Ovary (tissue), 3 donors: ENCODE data around the gene IRS1.

Experiments used
- EP300 ChIP-seq: sonication (generic); formaldehyde crosslinking; IDR thresholded peaks from one replicate; pipeline ENCODE4 v1.6.1; 2017; ENCODE audit warnings: antibody characterized with exemption
- POLR2A ChIP-seq: fragments of 450-650 bp; IDR thresholded peaks from one replicate; pipeline ENCODE4 v1.6.1; 2017; ENCODE audit warnings: antibody characterized with exemption, mild to moderate bottlenecking, moderate library complexity
- TF ChIP-seq, protein P1 (sequence below), 3 donors: fragments of 450-650 bp in 2 of 3; fragments of 200-600 bp in 1 of 3; IDR thresholded peaks; one replicate each; pipeline versions ENCODE4 v1.5.1 to v1.8.0; 2016 to 2022; ENCODE audit warnings: antibody characterized with exemption in 3 of 3, mild to moderate bottlenecking in 1 of 3
- donor health status: DM: no; HTN: no; CAD: no.

DNA sequence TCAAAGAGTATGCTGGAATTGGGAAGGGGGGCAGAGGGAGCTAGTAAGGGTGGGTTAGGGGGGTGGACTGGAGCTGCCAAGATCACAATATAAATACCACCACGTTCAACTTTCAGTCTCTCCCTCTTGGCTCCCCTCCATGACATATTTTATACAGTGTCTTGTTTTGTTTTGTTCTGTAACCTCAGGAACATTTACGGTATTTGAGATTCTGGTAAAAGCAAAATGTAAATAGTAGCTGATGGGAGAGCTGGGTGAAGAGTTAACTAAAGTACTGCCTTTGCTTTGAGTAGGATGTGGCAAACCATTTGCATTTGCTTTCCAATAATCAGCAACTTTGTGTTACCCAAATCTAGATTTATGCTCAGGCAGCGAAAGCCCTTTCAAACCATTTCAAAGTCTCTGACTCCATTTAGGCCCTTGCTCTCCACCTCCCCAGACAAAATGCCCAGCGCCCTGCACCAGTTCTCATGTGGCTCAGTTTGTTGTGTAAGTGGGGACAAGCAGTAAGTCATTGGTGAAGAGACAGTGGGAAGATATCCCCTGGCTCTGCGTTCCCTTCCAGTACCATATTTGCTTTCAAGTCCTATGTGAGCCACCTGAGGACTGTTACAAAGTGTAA is 17.4 kb downstream of the IRS1 start:
- TF ChIP-seq POLR2A (no peak), EP300 (no peak)
- TF ChIP-seq, protein P1, sequence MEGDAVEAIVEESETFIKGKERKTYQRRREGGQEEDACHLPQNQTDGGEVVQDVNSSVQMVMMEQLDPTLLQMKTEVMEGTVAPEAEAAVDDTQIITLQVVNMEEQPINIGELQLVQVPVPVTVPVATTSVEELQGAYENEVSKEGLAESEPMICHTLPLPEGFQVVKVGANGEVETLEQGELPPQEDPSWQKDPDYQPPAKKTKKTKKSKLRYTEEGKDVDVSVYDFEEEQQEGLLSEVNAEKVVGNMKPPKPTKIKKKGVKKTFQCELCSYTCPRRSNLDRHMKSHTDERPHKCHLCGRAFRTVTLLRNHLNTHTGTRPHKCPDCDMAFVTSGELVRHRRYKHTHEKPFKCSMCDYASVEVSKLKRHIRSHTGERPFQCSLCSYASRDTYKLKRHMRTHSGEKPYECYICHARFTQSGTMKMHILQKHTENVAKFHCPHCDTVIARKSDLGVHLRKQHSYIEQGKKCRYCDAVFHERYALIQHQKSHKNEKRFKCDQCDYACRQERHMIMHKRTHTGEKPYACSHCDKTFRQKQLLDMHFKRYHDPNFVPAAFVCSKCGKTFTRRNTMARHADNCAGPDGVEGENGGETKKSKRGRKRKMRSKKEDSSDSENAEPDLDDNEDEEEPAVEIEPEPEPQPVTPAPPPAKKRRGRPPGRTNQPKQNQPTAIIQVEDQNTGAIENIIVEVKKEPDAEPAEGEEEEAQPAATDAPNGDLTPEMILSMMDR (IDR thresholded peaks at IDR 0.05), result no peak
